LNCaP clone FGC (cell line): Measurements from ENCODE around the gene TTLL12.

Experiments
- DNase-seq: peaks from one replicate; pipeline ENCODE4 v3.0.0-alpha.2; 2011; ENCODE audit warnings: low read depth
- H3K4me3 ChIP-seq: 2 replicates; pipeline ENCODE4 v1.5.1; 2011; ENCODE audit warnings: mild to moderate bottlenecking, low read depth, low read length, control low read depth
- TF ChIP-seq, protein P1 (sequence below): IDR thresholded peaks from 2 replicates; pipeline ENCODE4 v1.5.1; 2012; ENCODE audit warnings: mild to moderate bottlenecking; ENCODE audit not compliant: control insufficient read depth, insufficient read depth; ENCODE audit errors: extremely low read depth

Gene TTLL12

GRCh38 chr22:43142880-43143562 lies 43.9 kb downstream of the TTLL12 start, which contains the start of gene MCAT:
MCAT (minus strand) TSS chr22:43143398; CDS start chr22:43143348, 50 bp downstream.
- H3K4me3 ChIP-seq: peak within 1 kb of the TSS; percentile 90
- DNase-seq: no peak
- TF ChIP-seq, protein P1, sequence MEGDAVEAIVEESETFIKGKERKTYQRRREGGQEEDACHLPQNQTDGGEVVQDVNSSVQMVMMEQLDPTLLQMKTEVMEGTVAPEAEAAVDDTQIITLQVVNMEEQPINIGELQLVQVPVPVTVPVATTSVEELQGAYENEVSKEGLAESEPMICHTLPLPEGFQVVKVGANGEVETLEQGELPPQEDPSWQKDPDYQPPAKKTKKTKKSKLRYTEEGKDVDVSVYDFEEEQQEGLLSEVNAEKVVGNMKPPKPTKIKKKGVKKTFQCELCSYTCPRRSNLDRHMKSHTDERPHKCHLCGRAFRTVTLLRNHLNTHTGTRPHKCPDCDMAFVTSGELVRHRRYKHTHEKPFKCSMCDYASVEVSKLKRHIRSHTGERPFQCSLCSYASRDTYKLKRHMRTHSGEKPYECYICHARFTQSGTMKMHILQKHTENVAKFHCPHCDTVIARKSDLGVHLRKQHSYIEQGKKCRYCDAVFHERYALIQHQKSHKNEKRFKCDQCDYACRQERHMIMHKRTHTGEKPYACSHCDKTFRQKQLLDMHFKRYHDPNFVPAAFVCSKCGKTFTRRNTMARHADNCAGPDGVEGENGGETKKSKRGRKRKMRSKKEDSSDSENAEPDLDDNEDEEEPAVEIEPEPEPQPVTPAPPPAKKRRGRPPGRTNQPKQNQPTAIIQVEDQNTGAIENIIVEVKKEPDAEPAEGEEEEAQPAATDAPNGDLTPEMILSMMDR: no peak

GRCh38 chr22:43136801-43137200 lies 50.1 kb downstream of the TTLL12 start:
- TF ChIP-seq, protein P1: no peak
- H3K4me3 ChIP-seq: no peak overlapping the region
- no peak for DNase-seq

- TF ChIP-seq, protein P1: peak; percentile 52
- no peak overlapping the region for H3K4me3 ChIP-seq
- DNase-seq: no peak
Measured at GRCh38 chr22:43136255-43136654, 50.7 kb downstream of the TTLL12 start.

GRCh38 chr22:43135565-43135964 lies 51.4 kb downstream of the TTLL12 start:
- TF ChIP-seq, protein P1: no peak
- no peak for DNase-seq
- no peak overlapping the region for H3K4me3 ChIP-seq

GRCh38 chr22:43134553-43134952 lies 52.4 kb downstream of the TTLL12 start:
- no peak for DNase-seq
- TF ChIP-seq, protein P1: no peak
- no peak overlapping the region for H3K4me3 ChIP-seq

DNA sequence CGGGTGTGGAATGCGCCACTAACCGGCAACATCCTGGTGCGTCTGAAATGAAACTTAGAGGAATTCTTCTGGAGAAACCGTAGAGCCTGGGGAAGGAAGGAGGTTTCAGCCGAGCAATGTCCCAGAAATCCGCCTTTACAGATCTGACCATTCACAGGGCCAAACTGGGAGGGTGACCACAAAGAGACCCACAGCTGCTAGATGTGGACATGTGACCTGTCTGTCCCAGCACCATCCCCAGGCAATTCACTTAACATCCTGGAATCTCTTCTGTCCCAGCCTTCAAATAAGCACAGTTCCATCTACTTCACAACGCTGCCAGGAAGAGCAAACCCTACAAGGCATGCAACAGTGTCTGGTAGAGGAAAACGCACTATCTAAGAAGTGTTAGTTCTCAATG lies 53.5 kb downstream of the TTLL12 start:
- no peak overlapping the region for H3K4me3 ChIP-seq
- no peak for DNase-seq
- TF ChIP-seq, protein P1: no peak
